DOHH2 (cell line): ENCODE results near the gene TC2N.

Source experiments
- CTCF ChIP-seq: fragments of 200-600 bp; sonication (generic); IDR thresholded peaks from one replicate; pipeline ENCODE4 v1.5.1; 2014; ENCODE audit warnings: antibody characterized with exemption, mild to moderate bottlenecking, low read depth, low read length; ENCODE audit not compliant: poor library complexity, severe bottlenecking
- EZH2phosphoT487 ChIP-seq: fragments of 200-600 bp; sonication (generic); IDR thresholded peaks from 2 replicates; pipeline ENCODE4 v1.6.1; 2017; ENCODE audit warnings: borderline replicate concordance, mild to moderate bottlenecking, antibody characterized with exemption, low read length, moderate library complexity, mixed read lengths

- TF ChIP-seq CTCF, result no peak
- no peak for TF ChIP-seq EZH2phosphoT487
These were observed 36.6 kb downstream of the TC2N start for GRCh38 chr14:91830777-91831176.
